Spleen (tissue), 11 donors: ENCODE measurements around the gene TP73. TPM values are rescaled to one million over a fixed set of nuclear protein-coding genes. Genes with fewer than 3 reads are reported as not detected.

Experiments used
- DNase-seq: peaks from one replicate; pipeline ENCODE4 v3.0.0-alpha.2; 2020
- H3K27ac ChIP-seq, 8 donors: fragments of 200-600 bp; sonication (generic) in 7 of 8; 1 replicate in 4 of 8; 2 replicates in 4 of 8; pipeline versions ENCODE4 v1.5.0 to v1.8.0; 2016 to 2021; ENCODE audit warnings: inconsistent platforms in 4 of 8, mild to moderate bottlenecking in 4 of 8, moderate library complexity in 1 of 8
- H3K27me3 ChIP-seq, 7 donors: fragments of 200-600 bp; sonication (generic) in 6 of 7; replicated peaks in 1 of 7; 1 replicate in 4 of 7; 2 replicates in 3 of 7; pipeline versions ENCODE4 v1.5.0 to v1.8.0; 2016 to 2021; ENCODE audit warnings: inconsistent platforms in 3 of 7, mild to moderate bottlenecking in 1 of 7
- H3K36me3 ChIP-seq, 6 donors: fragments of 200-600 bp; sonication (generic) in 5 of 6; 1 replicate in 4 of 6; 2 replicates in 2 of 6; pipeline versions ENCODE4 v1.5.0 to v1.8.0; 2016 to 2021; ENCODE audit warnings: inconsistent platforms in 2 of 6
- H3K4me1 ChIP-seq, 6 donors: fragments of 200-600 bp; sonication (generic) in 5 of 6; 1 replicate in 3 of 6; 2 replicates in 3 of 6; pipeline versions ENCODE4 v1.5.0 to v1.8.0; 2016 to 2021; ENCODE audit warnings: inconsistent platforms in 3 of 6
- H3K4me3 ChIP-seq, 8 donors: fragments of 200-600 bp; sonication (generic) in 7 of 8; 1 replicate in 4 of 8; 2 replicates in 4 of 8; pipeline versions ENCODE4 v1.5.0 to v1.8.0; 2016 to 2021; ENCODE audit warnings: inconsistent platforms in 4 of 8, mild to moderate bottlenecking in 4 of 8, moderate library complexity in 2 of 8
- H3K9me3 ChIP-seq, 8 donors: fragments of 200-600 bp; sonication (generic) in 7 of 8; 1 replicate in 4 of 8; 2 replicates in 4 of 8; pipeline versions ENCODE4 v1.5.0 to v1.8.0; 2016 to 2021; ENCODE audit warnings: inconsistent platforms in 4 of 8
- CTCF ChIP-seq, 11 experiments: fragments of 200-600 bp in 7 of 11; fragments of 450-650 bp in 4 of 11; sonication (generic) in 4 of 11; IDR thresholded peaks in 8 of 11; conservative IDR thresholded peaks in 3 of 11; 1 replicate in 7 of 11; 2 replicates in 4 of 11; pipeline versions ENCODE4 v1.4.0 to v1.8.0; 2016 to 2021; ENCODE audit warnings: antibody characterized with exemption in 11 of 11, inconsistent platforms in 4 of 11, mild to moderate bottlenecking in 1 of 11
- POLR2A ChIP-seq, 3 donors: fragments of 450-650 bp; IDR thresholded peaks; one replicate each; pipeline ENCODE4 v1.5.1; 2017; ENCODE audit warnings: antibody characterized with exemption in 3 of 3, mild to moderate bottlenecking in 1 of 3
- POLR2AphosphoS5 ChIP-seq, 3 donors: sonication (generic); formaldehyde crosslinking; IDR thresholded peaks; one replicate each; pipeline ENCODE4 v1.5.1; 2017; ENCODE audit warnings: antibody characterized with exemption in 3 of 3
- WGBS, 5 donors: extraction: QIAGEN DNeasy Blood & Tissue Kit in 3 of 5; methylation state at CpG; one replicate each; pipeline versions ENCODE4 v1.1.5 to v1.1.7; 2013 to 2018; 5-methylcytosine and 5-hydroxymethylcytosine counted together
- intact Hi-C: fragments of 100-400 bp; cut with DNase I; formaldehyde crosslinking; loops from one replicate; pipeline ENCODE4 v1.15.0; 2023; ENCODE audit warnings: low total_unique reads
- polyA plus RNA-seq, 3 donors: library from polyadenylated mRNA; stranded (reverse); fragments of 200-250 nt; gene quantifications; one replicate each; pipeline ENCODE4 v1.2.1, GENCODE V29; 2013
- total RNA-seq, 7 donors: library from RNA; depleted of rRNA in 3 of 7; stranded (reverse); fragments of >200 nt in 3 of 7; fragmentation: NEBNext Ultra II Directional in 4 of 7; extraction: Animal tissue kit (Norgen Biotek cat#: 25700) in 4 of 7; gene quantifications; one replicate each; pipeline versions ENCODE4 v1.1.0 to v1.2.1, GENCODE V29; 2016 to 2021
- donor health status: healthy with polysubstance abuse.
- donor health status: DM: no; HTN: no; CAD: no; lungs with moderate emphysema.
- donor health status: DM: no; HTN: no; CAD: no.
- donor health status: Bipolar disorder and iron deficiency.
- donor health status: healthy.
- donor health status: DM: no; HTN: no; CAD: no.
- donor health status: DM: yes; HTN: yes; CAD: no.

Gene TP73
- total and polyA plus RNA-seq, 10 donors = 0.11 to 4.3 (median 0.96) TPM

- no peaks in the 10 kb centered on the region for H3K36me3 ChIP-seq
- no peaks in the 10 kb centered on the region for H3K4me1 ChIP-seq
- peaks cover 0 to 11% (median 2%) of the 10 kb centered on the region in 8 donors for H3K9me3 ChIP-seq
- no peak for DNase-seq
- WGBS, 5 donors = 80 to 89% (median 85%) methylated on average over 24 to 31 of the region's 31 CpGs
- no peak overlapping the region for H3K4me3 ChIP-seq
- TF ChIP-seq POLR2A (IDR thresholded peaks at IDR 0.05) (no peak), POLR2AphosphoS5 (IDR thresholded peaks at IDR 0.05) (no peak), CTCF (IDR thresholded peaks at IDR 0.05 in 8 of 11, conservative IDR thresholded peaks at IDR 0.05 in 3 of 11) (no peak)
- intact Hi-C loops = no loop called here
- peaks cover 0 to 58% (median 4%) of the 10 kb centered on the region in 7 donors for H3K27me3 ChIP-seq
- no peak overlapping the region for H3K27ac ChIP-seq
These were observed 111.2 kb downstream of the TP73 start for GRCh38 chr1:3763351-3764125.

GRCh38 chr1:3767328-3767925 lies 115.1 kb downstream of the TP73 start:
- H3K27me3 ChIP-seq = peaks cover 0 to 62% (median 4%) of the 10 kb centered on the region in 7 donors
- WGBS, 5 donors = 88 to 94% (median 90%) methylated on average over 9 to 17 of the region's 17 CpGs
- no peaks in the 10 kb centered on the region for H3K9me3 ChIP-seq
- no peak overlapping the region for H3K4me3 ChIP-seq
- no peak overlapping the region for H3K27ac ChIP-seq
- H3K36me3 ChIP-seq = no peaks in the 10 kb centered on the region
- DNase-seq = no peak
- intact Hi-C loops = no loop called here
- H3K4me1 ChIP-seq = peaks cover 6 to 17% (median 12%) of the 10 kb centered on the region in 6 donors
- TF ChIP-seq POLR2AphosphoS5 (IDR thresholded peaks at IDR 0.05) (no peak), CTCF (IDR thresholded peaks at IDR 0.05 in 8 of 11, conservative IDR thresholded peaks at IDR 0.05 in 3 of 11) (no peak), POLR2A (IDR thresholded peaks at IDR 0.05) (no peak)

- no peak overlapping the region for H3K4me3 ChIP-seq
- WGBS, 5 donors = 75 to 88% (median 82%) methylated on average over 11 to 22 of the region's 22 CpGs
- no peaks in the 10 kb centered on the region for H3K9me3 ChIP-seq
- H3K4me1 ChIP-seq = peaks cover 6 to 31% (median 25%) of the 10 kb centered on the region in 6 donors
- no peak overlapping the region for H3K27ac ChIP-seq
- intact Hi-C loops = no loop called here
- H3K36me3 ChIP-seq = no peaks in the 10 kb centered on the region
- peaks cover 0 to 59% (median 0%) of the 10 kb centered on the region in 7 donors for H3K27me3 ChIP-seq
- DNase-seq = no peak
- TF ChIP-seq POLR2AphosphoS5 (IDR thresholded peaks at IDR 0.05) = no peak
- TF ChIP-seq POLR2A (IDR thresholded peaks at IDR 0.05) = no peak
- no peak for TF ChIP-seq CTCF (IDR thresholded peaks at IDR 0.05 in 8 of 11, conservative IDR thresholded peaks at IDR 0.05 in 3 of 11)
These were observed 116.6 kb downstream of the TP73 start for GRCh38 chr1:3768811-3769390.
